Measurements from ENCODE around the gene ZNF106.
A peak's percentile ranks its signal among the peaks of the same experiment; 100 is the strongest.

DNA sequence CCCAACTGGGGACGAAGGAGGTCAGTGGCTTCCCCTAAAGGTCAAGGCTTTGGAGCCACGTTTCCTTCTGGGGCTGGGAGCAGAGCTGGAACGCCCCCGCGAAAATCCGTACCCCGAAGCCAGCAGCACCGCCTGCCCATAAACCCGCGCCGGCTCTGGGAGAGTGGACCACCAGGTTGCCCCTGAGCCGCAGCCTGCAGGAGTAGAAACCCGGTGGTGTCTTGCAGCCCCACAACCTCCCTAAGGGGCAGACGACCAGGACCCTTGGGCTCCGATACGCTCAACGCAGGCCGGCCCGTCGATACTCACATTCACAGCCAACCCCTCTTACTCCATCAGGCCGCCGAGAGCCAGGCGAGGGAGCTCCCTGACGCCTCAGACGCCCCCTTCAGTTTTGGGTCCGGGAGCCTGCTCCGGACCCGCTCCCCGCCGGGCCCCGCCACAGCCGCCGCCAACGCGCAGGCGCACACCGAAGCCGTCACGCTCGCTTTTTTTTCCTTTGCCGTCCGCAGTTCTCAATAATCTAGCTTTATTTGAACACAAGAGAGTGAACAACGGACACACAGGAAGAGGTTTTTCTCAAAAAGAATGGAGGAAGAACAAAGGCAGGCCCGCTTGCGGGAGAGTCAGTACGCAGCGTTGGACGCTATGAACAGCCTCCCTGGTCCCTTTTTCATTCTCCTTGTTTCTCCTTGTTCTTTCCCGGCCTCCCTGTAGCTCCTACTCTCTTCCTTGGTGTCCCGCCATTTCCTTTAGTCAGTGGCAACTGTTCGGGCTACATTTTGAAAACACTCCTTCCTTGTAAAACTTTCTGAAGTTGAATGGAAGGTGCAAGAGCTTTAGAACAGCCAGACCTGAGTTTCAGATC, at the start of gene ZNF106:
- TF ChIP-seq FOXP2 (optimal IDR thresholded peaks at IDR 0.05; ENCODE audit: control extremely low read depth, extremely low read length, insufficient read depth) (no peak), EZH2 (IDR thresholded peaks at IDR 0.05) (no peak), POLR2AphosphoS5 (IDR thresholded peaks at IDR 0.05; ENCODE audit: borderline replicate concordance, low read depth, low read length) (peak; percentile 90)
